Kidney glomerular epithelial cell (primary cell): ENCODE measurements around the gene SPINT1.

Source experiments
- DNase-seq: peaks from one replicate; lab custom pipeline; 2025; lab: John Stamatoyannopoulos, UW

SPINT1 gene, protein sequence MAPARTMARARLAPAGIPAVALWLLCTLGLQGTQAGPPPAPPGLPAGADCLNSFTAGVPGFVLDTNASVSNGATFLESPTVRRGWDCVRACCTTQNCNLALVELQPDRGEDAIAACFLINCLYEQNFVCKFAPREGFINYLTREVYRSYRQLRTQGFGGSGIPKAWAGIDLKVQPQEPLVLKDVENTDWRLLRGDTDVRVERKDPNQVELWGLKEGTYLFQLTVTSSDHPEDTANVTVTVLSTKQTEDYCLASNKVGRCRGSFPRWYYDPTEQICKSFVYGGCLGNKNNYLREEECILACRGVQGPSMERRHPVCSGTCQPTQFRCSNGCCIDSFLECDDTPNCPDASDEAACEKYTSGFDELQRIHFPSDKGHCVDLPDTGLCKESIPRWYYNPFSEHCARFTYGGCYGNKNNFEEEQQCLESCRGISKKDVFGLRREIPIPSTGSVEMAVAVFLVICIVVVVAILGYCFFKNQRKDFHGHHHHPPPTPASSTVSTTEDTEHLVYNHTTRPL

DNA sequence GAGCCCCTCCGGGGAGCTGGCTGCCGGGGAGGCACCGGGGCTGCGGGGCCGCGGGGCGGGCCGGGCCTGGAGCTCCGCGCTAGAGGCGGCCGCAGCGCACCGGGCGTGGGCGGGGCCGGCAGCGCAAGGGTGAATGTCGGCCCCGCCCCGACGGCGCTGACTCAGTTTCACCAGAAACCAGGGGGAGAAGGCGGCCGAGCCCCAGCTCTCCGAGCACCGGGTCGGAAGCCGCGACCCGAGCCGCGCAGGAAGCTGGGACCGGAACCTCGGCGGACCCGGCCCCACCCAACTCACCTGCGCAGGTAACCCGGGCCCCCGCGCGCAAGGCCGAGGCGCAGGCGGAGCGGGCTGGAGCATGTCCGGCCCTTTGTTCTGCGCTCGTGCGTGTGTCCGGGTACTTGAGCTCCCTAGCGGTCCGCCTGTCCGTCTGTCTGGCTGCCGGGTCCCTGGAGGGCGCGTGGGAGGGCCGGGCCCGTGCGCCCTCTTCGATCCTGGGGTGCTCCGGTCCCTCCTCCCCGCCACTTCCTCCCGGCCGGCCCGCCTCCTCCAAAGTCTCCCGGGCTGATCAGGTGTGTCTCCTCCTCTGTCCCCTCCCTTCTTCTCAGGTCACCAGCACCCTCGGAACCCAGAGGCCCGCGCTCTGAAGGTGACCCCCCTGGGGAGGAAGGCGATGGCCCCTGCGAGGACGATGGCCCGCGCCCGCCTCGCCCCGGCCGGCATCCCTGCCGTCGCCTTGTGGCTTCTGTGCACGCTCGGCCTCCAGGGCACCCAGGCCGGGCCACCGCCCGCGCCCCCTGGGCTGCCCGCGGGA, at the start of gene SPINT1:
SPINT1 (plus strand) TSS at position 164 of the 811 bp plus-strand sequence; CDS start at position 671, 507 bp downstream.
- DNase-seq: no peak

DNA sequence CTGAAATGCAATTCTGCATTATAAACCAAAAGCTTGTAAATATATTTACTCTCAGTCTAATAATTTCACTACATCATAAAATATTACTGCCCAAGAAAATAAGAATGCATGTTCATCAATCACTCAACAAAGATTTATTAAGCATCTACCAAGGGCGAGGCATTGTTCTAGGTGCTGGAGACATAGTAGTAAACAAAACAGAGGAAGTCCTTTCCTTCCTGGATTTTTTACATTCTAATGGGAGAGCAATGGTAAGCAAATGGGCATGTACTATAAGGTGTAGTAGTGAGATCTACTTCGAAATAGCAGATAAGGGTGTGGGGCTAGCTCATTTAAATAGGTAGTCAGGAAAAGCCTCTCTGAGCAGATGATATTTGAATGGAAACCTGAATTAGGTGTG, 47.8 kb upstream of the SPINT1 start:
- DNase-seq: no peak

DNA sequence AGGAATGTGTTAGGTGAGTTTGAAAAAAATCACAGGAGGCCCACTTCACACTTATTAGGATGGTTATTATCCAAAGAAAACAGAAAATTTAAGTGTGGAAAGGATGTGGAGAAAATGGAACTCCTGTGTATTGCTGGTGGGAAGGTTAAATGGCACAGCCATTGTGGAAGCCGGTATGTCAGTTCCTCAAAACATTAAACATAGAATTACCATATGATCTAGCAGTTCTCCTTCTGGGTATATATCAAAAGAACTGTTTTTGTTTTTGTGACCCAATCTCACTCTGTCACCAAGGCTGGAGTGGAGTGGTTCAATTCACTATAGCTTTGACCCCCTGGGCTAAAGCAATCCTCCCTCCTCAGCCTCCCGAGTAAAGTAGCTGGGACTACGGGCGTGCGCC, 47.3 kb upstream of the SPINT1 start:
- DNase-seq: no peak

DNA sequence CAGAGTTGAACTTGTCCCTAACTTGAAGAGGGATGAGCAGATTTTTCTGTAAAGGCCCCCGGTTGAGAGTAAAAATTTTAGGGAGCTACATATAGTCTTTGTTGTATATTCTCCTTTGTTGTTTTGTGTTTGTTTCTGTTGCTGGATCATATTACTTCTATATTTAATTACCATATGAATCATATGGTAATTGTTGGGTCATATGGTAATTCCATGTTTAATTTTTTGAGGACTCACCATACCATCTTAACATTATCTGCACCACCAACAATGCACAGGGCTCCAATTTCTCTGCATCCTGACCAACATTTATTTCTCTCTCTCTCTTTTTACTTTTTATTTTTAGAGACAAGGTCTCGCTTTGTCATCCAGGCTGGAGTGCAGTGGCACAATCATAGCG, 44.3 kb upstream of the SPINT1 start:
- no peak for DNase-seq

DNA sequence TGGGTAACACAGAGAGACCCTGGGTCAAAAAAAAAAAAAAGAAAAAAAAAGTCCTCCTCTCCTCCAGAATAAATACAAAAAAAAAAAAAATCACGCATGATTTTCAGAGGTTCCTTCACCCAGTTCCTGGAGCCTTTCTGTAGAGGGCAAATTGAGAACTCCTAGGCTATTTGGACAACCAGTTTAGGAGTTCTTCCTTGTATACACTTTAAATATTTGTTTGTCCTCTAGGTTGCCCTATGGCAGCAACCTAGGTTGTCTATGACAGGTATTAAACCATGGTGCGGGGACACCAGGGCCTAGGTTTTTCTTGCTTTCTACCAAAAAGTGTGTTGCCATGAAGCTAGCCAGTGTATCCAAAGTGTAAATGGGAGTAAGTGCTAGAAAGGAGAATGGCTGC, 40.8 kb upstream of the SPINT1 start:
- no peak for DNase-seq

DNA sequence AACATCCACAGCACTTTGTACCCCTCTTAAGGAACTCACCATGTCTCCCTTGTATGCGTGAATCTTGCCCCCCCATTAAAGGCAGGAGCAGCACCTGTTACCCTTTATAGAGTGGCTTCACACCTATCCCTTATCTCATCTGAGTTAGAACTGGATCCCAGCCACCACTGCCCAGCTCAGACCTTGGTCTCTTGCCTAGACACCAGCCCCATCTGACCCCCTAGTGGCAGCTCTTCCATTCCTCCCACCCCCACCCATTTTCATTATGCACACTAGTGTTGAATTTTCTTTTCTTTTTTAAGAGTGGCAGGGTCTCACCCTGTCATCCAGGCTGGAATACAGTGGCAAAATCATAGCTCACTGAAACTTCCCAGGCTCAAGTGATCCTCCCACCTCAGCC, 40.2 kb upstream of the SPINT1 start:
- DNase-seq: no peak

DNA sequence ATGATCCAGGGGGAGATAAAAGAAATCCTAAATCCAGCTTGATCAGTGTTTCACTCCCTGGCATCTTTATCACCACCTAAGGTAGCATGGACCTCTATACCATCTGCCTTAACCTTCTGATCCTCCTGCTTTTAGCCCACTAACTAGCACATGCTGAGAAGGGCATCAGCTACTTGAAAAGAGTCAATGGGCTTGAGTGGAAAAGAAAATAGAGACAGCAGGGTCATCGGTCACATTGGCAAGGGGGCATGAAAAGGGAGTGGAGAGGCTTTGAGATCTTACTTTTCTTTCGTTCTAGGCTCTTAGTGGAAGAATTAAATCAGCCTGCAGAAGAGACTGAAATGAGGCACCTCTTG, 37.2 kb upstream of the SPINT1 start:
- DNase-seq: no peak

DNA sequence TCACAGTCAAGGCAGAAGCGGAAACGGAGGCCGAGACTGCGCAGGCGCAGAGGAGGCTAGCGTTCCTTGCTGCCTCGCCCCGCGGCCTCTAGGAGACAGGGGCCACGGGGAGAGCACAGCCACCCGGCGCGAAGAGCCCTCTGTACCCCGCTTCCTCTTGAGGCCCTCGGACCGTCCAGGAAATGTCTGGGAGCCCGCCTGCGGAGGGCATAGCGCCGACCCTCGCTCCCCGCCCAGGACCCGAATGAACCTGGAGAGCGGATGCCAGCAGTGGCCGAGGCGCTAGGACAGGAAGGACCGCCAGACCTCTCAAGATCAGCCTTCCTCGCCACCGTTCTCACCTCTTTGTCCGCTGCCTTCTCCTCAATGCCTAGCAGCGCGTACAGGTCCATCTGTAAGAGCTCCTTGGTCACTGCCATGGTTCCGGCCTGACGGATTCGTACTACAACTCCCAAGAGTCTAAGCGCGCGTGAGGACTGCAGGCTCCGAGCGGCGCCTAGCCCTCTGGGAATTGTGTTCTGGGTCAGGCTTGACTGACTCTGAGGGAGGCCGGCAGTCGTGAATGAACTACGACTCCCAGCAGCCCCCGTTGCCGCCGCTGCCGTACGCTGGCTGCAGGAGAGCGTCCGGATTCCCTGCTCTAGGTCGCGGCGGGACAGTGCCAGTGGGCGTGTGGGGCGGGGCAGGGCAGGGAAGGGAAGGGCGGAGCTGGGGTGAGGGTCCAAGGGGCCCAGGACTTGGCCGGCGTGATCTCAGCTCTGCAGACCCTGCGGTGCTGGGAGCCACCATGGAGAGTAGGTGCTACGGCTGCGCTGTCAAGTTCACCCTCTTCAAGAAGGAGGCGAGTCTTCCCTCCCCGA, 36.6 kb upstream of the SPINT1 start, which contains the start of the genes DNAJC17 and ZFYVE19:
DNAJC17 (minus strand) TSS at position 446 of the 860 bp plus-strand sequence; CDS start at position 419, 27 bp downstream.
ZFYVE19 (plus strand) TSS at position 62 of the 860 bp plus-strand sequence; CDS start at position 563, 501 bp downstream.
- peak; percentile 97 for DNase-seq

DNA sequence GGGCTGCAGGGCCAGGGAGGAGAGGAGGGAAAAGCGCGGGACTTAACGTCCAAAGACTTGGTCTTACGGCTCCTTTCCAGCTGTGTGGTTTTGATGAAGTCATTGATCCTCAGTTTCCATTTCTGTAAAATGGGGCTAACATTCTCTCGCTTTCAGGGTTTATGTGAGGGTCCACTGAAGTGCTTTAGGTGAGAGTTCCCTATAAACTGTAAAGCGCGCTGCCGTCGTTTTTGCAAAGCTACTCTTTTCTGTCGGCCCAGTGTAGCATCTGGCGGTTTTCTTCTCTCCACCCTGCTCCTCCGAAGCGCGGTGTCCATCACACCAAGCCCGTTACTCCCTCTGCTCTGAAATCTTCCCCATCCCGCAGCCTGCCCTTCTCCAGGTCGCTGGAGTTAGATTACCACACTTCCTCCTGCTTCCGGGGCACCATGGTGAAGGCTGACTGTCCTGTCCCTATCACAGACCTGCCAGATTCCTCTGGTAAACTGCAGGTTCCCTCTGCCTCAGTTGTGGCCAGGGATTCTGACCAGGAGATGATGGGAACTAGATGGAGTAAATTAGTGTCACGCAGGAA, 35.9 kb upstream of the SPINT1 start:
- no peak for DNase-seq

DNA sequence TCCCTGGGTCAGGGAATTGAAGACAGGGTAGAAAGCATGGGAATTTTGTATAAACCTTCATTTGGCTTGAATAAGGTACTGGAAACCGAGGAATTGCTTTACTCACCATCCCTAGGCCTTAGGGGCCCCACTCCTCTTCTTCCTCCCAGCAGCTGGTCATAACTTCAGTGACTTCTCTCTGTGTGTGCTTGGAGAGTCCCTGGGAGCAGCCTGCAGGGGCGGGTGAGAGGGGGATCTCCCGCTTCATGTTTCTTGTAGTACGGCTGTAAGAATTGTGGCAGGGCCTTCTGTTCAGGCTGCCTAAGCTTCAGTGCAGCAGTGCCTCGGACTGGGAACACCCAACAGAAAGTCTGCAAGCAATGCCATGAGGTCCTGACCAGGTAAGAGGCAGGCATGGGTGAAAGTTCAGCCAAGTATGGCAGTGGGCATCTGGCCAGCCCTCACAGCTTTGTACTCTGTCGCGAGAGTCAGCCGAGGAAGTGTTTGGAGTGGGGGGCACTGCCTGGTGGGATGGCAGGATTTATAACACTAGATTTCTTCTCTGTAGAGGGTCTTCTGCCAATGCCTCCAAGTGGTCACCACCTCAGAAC, 34.9 kb upstream of the SPINT1 start:
- DNase-seq: no peak

DNA sequence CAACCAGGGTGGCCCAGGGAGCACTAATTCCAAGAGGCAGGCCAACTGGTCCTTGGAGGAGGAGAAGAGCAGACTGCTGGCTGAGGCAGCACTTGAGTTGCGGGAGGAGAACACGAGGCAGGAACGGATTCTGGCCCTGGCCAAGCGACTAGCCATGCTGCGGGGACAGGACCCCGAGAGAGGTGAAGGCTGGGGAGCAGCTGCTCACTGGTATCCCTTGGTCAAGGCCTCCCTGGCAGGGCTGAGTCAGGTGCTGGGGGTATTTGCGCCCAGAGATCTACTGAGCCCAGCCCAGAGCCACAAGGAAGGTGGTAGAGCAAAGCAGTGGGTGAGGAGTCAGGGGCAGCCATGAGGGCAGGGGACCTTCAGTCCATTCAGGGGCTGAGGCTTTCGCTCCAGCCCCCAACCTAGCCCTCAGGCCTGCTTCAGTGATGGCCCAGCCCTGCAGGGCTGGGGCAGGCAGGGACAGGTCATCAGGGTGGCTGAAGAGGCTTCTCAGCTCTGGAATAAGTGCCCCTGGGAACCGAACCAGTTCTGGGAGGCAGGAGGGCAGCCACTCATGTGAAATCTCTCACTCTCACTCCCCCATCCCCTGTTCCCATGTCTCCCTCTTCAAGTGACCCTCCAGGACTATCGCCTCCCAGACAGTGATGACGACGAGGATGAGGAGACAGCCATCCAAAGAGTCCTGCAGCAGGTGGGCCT, 31.0 kb upstream of the SPINT1 start:
- DNase-seq: no peak

DNA sequence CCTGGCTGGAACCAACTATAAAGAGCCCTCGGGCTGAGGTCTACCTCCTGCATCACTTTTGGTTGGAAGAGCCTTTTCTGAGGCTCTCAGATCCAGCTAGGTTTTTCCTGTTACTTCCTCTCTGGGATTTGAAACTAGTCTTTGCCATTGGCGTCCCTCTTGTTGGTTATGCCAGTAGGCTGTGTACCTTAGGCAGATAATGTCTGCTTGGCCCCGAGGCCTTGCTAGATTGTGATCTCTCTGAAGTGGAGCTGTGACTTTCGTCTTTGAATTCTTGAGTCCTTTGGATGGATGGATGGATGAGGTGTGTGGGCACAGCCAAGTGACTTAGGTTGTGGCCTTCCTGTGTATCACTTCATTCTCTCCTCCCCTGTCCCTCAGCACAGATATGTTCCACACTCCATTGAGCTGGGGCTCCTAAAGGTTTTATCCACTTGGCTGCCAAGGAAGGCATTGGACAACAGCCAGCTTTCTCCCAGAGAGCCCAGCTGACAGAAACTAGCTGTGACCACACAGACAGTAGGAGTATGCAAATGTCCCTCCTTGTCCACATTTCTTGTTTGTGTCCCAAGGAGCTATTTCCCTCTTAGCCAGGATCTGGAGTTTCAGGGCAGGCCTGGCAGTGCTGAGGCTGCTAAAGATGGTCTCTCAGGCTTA, 28.7 kb upstream of the SPINT1 start:
- DNase-seq: peak; percentile 61

DNA sequence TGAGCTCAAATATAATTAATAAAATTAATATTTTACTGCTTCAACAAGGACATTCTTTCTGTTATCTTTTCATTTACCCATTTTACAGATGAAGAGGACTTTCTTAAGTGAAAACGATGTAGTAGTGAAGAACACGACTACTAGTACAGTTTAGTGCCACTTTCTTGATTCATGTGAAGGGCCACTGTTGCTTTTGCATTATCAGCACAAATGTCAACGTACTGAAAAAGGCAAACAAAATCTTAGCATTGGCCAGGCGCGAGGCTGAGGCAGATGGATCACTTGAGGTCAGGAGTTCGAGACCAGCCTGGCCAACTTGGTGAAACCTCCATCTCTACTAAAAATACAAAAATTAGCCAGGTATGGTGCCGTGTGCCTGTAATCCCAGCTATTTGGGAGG, 24.8 kb upstream of the SPINT1 start:
- DNase-seq: no peak

DNA sequence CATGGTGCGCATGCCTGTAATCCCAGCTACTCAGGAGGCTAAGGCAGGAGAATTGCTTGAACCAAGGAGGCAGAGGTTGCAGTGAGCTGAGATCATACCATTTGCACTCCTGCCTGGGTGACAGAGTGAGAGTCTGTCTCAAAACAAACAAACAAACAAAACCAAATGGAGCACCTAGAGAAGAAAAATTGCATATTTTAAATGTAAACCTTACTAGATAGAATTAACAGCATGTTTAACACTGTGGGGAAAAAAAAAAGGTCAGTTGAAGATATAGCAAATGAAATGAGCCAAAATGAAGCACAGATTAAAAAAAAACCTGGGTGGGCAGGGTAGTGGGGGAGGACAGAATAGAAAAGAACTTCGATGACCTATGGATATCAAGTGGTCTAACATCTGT, 22.7 kb upstream of the SPINT1 start:
- no peak for DNase-seq

DNA sequence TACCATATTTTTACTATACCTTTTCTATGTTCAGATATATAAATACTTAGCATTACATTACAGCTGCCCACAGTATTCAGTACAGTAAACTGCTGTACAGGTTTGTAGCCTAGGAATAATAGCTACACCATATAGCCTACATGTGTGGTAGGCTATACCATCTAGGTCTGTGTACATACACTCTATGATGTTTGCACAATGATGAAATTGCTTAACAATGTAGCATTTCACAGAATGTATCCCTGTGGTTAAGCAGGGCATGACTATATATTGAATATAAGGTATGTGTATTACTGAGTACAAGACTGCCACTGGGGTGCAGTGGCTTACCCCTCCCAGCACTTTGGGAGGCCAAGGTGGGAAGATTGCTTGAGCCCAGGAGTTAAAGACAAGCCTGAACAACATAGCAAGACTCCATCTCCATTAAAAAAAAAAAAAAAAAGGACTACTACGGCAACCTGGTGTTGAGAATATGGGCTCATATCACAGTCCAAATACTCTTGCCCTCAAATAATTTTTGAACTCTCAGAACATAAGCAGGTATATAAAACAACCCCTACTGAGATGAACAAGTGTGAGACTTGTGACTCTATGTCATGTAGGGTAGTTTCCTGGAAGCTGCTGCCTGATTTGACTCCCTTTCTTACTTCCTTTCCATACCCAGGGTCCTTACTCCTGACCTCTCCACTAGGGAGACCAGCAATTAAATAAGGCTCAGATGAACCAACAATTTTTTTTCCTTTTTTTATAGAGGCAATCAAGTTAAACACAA, 20.1 kb upstream of the SPINT1 start:
- no peak for DNase-seq

DNA sequence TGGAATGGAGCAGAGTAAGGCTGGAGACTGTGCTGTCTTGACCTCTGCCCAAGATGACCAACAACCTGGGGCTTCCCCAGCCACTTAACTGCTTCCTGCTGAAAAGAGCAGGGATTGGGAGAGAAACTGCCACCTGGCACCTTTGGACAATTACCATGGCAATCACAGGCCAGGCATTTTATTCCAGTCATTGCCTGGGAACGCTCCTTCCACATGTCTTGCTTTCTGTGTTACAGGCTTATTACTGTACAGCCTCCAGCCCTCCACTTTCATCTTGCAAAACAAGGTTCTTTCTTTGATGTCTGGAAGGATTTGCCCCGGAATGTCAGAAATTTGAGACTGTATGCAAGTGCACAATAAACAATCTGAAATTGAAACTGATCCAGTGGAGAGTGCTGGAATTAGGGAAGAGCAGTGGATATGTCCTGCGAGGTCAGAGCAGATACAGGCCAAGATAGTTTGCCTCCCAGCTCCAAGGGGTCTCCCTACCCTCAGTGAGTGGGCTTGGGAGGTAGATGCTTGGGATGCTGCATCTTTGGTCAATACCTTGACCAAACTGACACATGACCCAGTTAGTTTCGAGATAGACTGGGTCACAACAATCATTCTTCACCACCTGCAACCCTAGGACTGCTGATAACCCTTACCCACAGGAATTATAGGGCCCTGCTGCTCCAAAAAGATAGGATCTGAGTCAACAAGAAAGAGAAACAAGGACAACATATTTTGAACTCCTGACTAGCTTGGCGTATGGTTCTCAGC, 18.0 kb upstream of the SPINT1 start:
- peak; percentile 20 for DNase-seq

DNA sequence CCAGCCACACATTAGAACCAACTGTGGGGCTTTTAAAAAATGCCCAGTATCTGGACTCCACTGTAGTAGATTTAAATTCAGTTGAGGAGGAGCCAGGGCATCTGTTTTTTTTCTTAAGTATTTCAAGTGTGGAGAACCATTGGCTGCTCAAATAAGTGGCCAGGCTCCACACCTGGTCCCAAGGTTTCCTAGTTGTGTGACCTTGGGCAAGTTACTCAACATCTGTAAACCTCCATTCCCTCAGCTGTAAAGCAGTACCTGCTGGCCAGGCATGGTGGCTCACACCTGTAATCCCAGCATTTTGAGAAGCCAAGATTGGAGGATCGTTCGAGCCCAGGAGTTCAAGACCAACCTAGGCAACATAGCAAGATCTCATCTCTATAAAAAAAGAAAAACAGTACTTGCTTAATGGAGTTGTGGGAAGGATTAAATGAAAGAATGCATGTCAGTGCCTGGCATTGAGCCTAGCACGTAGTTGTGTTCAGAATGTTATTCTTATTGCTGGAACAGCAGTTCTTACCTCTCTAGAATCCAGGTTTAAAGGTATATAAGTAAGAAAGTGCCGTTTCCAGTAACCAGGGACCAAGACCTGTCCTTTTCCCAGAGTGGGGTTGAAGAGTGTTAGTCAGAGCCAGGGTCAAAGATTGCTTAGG, 17.3 kb upstream of the SPINT1 start:
- DNase-seq: no peak
